HG03432 (cell line): Measurements from ENCODE around the gene CCL27.
"Not testable (repeated sequence)": the region's sequence is repeated elsewhere in the genome, so short reads cannot be mapped to it uniquely, and the experiment has no call there.

Experiments used
- ATAC-seq: cut with Tn5 transposase; IDR thresholded peaks from one replicate; pipeline ENCODE4 v1.9.1; 2021; ENCODE audit warnings: mild to moderate bottlenecking, moderate library complexity; ENCODE audit not compliant: unreplicated experiment

The CCL27 gene

GRCh38 chr9:34651876-34652601 lies 10.4 kb downstream of the CCL27 start, which contains the start of gene IL11RA:
Gene IL11RA, plus strand, starts transcription at chr9:34652185. Its CDS starts 3,033 bp downstream, at chr9:34655218.
- no peak for ATAC-seq

DNA sequence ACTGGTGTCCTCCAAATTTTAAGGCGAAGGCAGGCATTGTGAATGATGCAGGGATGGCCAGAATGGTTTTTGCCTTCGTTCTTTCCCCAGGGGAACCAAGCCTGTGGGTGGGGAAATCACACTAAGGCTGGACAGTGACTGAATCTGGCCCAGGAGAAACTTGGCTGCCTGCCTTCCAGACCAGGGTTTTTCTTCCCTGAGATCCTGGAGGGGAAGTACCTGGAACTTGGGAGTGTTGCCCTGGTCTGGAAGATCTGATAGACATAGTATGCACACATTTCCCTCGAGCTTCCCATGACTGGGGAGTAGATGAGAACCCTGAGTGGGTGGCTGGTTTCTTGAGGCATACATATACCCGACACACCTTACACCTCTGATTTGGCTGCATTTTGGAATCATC lies 11.1 kb downstream of the CCL27 start:
- no peak for ATAC-seq

- ATAC-seq, result no peak
Measured at GRCh38 chr9:34650816-34651215, 11.6 kb downstream of the CCL27 start.

- no peak for ATAC-seq
Measured at GRCh38 chr9:34648673-34649072, 13.8 kb downstream of the CCL27 start.

- ATAC-seq, result no peak
Measured at GRCh38 chr9:34647651-34648050, 14.8 kb downstream of the CCL27 start.

GRCh38 chr9:34647084-34647403 lies 15.4 kb downstream of the CCL27 start:
- no peak for ATAC-seq

- peak; percentile 93 for ATAC-seq
Measured at GRCh38 chr9:34646211-34647083, 16.0 kb downstream of the CCL27 start, which contains the start of gene GALT. Gene GALT, plus strand, starts transcription at chr9:34646675. Its CDS starts 30 bp downstream, at chr9:34646705.

- no peak for ATAC-seq
Measured at GRCh38 chr9:34644766-34645314, 17.6 kb downstream of the CCL27 start.

DNA sequence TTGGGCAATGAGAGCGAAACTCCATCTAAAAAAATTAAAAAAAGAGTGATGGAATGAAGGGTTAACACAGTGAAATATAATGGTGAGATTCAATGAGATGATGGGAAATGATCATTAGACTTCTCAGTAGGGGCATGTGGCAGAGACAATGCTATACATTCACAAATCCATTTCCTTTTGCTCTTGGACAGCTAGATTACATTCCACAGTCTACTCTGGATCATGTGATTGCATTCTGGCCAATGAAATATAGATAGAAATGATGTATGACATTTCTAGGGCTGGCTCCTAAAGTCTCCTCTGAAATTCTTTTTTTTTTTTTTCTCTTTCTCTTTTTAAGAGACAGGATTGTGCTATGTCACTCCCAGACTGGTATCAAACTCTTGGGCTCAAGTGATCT lies 19.8 kb downstream of the CCL27 start:
- ATAC-seq, result no peak

DNA sequence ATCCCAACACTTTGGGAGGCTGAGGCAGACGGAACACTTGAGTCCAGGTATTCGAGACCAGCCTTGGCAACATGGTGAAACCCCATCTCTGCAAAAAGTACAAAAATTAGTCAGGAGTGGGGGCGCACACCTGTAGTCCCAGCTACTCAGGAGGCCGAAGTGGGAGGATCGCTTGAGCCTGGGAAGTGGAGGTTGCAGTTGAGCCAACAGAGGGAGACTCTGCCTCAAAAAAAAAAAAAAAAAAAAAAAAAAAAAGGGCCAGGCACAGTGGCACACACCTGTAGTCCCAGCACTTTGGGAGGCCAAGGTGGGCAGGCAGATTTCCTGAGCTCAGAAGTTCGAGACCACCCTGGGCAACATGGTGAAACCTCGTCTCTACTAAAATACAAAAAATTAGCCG lies 23.1 kb downstream of the CCL27 start:
- ATAC-seq, result not testable (repeated sequence)

- no peak for ATAC-seq
Measured at GRCh38 chr9:34638138-34638445, 24.4 kb downstream of the CCL27 start.

DNA sequence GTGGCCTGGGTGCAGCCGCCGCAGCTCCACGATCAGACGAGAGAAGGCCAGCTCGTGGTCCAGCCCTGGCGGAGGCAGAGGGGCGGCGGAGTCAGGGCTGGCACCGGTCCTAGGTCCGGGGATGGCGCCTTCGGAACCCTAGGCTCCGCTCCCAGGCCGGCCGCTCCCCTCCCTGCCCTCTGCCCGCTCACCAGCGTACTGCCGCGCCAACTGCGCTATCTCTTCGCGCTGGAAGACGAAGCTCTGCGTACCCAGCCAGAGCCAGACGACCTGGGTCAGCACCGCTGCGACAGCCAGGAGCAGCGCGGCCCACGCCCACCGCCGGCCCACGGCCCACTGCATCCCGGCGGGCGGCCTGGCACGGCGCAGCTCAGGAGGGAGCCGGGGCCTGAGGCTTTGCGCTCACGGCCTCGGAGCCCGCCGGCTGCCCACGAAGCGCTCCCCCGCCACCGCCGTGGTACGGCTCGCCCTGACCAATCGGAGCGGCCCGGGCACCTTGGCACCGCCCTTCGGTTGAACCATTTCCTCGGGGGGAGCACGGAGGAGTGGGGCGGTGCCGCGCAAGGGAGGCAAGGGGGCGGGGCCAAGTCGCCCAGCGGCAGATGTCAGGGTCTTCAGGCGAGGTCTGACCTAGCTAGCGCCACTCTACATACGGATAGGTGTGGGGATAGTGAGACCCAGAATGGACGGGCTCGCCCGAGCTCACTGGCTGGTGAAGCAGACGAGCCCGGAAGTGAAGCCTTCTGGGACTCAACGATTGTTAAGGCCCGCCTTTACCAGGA lies 24.9 kb downstream of the CCL27 start, which contains the start of gene SIGMAR1:
SIGMAR1 (minus strand) TSS at position 432 of the 782 bp plus-strand sequence; CDS start at position 342, 90 bp downstream.
- peak; percentile 94 for ATAC-seq

DNA sequence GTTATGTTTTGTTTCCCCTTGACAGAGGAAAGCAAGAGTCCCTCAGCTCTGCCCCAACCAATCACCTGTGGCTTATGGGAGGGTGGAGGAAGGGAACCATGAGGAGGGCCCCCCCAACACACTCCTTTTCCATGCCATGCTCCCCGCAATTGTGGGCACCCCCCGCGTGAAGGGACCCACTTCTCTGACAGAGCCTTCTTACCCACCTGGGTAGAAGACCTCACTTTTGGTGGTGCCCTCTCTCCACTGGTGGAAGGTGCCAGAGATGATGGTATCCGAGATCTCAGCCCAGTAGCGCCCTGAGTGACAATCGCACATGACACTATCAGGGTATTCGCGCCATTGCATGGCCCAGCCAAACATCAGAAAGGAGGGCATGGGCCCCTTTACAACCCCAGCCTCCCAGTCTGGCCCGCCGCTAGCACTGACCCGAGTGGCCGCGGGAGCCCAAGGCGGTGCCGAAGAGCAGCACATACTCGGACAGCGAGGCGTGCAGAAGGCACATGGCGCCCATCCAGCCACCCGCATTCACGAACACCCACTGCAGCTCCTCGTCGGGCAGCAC lies 25.6 kb downstream of the CCL27 start:
- no peak for ATAC-seq

- ATAC-seq, result no peak
Measured at GRCh38 chr9:34635556-34635955, 26.9 kb downstream of the CCL27 start.

- no peak for ATAC-seq
Measured at GRCh38 chr9:34634551-34635248, 27.8 kb downstream of the CCL27 start.

DNA sequence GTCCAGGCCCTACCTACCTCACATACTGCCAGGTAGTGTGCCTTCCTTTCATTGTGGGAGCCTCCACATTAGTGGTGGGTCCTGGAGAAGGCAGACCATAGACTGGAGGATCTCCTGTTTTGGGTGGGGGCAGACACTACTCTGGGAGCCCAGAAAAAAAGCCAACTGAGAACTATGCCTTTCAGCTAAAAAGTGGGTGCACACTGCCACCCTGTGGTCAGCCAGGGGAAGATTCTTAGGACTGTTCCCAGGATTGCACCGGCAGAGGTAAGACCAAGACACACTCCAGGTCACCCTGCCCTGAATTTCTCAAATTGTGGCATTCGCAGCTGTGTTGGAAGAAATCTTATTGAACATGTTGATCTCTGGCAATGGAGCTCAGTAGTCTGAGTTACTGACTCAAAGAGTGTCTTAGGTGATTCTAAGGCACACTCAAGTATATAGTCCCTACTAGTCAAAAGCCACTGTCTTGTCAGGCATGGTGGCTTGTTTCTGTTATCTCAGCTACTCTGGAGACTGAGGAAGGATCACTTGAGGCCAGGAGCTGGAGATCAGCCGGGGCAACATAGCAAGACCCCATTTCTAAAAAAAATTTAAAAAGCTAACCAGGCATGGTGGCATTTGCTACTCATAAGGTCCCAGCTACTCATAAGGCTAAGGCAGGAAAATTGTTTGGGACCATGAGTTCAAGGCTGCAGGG lies 28.5 kb downstream of the CCL27 start:
- ATAC-seq, result no peak

- ATAC-seq, result no peak
Measured at GRCh38 chr9:34633166-34633565, 29.3 kb downstream of the CCL27 start.

GRCh38 chr9:34630402-34631154 lies 31.9 kb downstream of the CCL27 start:
- ATAC-seq, result no peak

DNA sequence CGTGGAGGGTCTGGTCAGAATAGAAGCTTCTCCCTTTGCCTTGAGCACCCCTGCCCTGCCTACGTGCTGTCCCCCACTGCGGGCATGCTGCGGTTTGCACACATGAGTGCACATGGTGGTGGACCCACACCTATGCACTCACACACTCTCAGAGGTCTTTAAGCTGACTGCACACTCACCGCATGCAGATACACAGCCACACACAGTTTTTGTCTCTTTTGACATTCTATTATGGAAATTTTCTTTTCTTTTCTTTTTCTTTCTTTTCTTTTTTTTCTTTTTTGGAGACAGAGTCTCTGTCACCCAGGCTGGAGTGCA lies 33.0 kb downstream of the CCL27 start:
- ATAC-seq, result no peak
